Lower leg skin (tissue), 3 donors: Measurements from ENCODE around the gene SFR1.

ENCODE experiments used
- CTCF ChIP-seq, 3 donors: fragments of 450-650 bp; IDR thresholded peaks; one replicate each; pipeline ENCODE4 v1.5.1; 2016; ENCODE audit warnings: antibody characterized with exemption in 3 of 3, mild to moderate bottlenecking in 3 of 3, moderate library complexity in 2 of 3
- POLR2A ChIP-seq, 2 donors: fragments of 450-650 bp; IDR thresholded peaks; one replicate each; pipeline ENCODE4 v1.6.1; 2016 to 2017; ENCODE audit warnings: antibody characterized with exemption in 2 of 2, mild to moderate bottlenecking in 1 of 2, moderate library complexity in 1 of 2

- TF ChIP-seq CTCF (IDR thresholded peaks at IDR 0.05): no peak
- TF ChIP-seq POLR2A (IDR thresholded peaks at IDR 0.05): no peak
These were observed 17.6 kb upstream of the SFR1 start for GRCh38 chr10:104104418-104104817.
